ENCODE data around the gene PROKR2. TPM values are rescaled to one million over a fixed set of nuclear protein-coding genes. Genes with fewer than 3 reads are reported as not detected.
A peak's percentile ranks its signal among the peaks of the same experiment; 100 is the strongest.

PROKR2 gene
- total RNA-seq, result not detected
- not detected for polyA plus RNA-seq
- long read RNA-seq, donor 1, result 0 reads
- long read RNA-seq, donor 2, result 0 reads
- long read RNA-seq, donor 3, result 0 reads
- long read RNA-seq, donor 4, result 0 reads
- long read RNA-seq, donor 5, result 0 reads
- long read RNA-seq, donor 6, result 0 reads
- long read RNA-seq, donor 7, result 0 reads
- long read RNA-seq, donor 8, result 0 reads
- long read RNA-seq, donor 9, result 0 reads
- long read RNA-seq, donor 10, result 0 reads

GRCh38 chr20:5316188-5317158 is at the start of gene PROKR2:
PROKR2 (minus strand) TSS chr20:5316954; CDS start chr20:5314369, 2,585 bp downstream.
- H3K4me1 ChIP-seq, result peaks cover 0 to 12% (median 9%) of the 10 kb centered on the region in 4 donors
- H3K27ac ChIP-seq, result no peak within 1 kb of the TSS
- peak in 1 of 2 donors; percentile 28 for DNase-seq
- WGBS, 5 donors, result 2 to 5% (median 4%) methylated on average over 39 to 92 of the region's 92 CpGs
- peak within 1 kb of the TSS in 2 of 4 donors; percentile 27 to 33 for H3K4me3 ChIP-seq
- peaks cover 12 to 63% (median 24%) of the 10 kb centered on the region in 3 donors for H3K27me3 ChIP-seq
- intact Hi-C loops (cut with DNase I; ENCODE audit: low total_unique reads), result loop anchor here (10.0 kb wide), 1 partner anchor 52 kb away; no protein-coding TSS in a partner anchor
- TF ChIP-seq EP300 (IDR thresholded peaks at IDR 0.05) (no peak), POLR2A (IDR thresholded peaks at IDR 0.05) (no peak), POLR2AphosphoS5 (IDR thresholded peaks at IDR 0.05) (no peak)
- TF ChIP-seq, protein P1, sequence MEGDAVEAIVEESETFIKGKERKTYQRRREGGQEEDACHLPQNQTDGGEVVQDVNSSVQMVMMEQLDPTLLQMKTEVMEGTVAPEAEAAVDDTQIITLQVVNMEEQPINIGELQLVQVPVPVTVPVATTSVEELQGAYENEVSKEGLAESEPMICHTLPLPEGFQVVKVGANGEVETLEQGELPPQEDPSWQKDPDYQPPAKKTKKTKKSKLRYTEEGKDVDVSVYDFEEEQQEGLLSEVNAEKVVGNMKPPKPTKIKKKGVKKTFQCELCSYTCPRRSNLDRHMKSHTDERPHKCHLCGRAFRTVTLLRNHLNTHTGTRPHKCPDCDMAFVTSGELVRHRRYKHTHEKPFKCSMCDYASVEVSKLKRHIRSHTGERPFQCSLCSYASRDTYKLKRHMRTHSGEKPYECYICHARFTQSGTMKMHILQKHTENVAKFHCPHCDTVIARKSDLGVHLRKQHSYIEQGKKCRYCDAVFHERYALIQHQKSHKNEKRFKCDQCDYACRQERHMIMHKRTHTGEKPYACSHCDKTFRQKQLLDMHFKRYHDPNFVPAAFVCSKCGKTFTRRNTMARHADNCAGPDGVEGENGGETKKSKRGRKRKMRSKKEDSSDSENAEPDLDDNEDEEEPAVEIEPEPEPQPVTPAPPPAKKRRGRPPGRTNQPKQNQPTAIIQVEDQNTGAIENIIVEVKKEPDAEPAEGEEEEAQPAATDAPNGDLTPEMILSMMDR (IDR thresholded peaks at IDR 0.05), result no peak
- H3K9me3 ChIP-seq, result peaks cover 0 to 17% (median 0%) of the 10 kb centered on the region in 4 donors
- H3K36me3 ChIP-seq, result no peaks in the 10 kb centered on the region

GRCh38 chr20:5364997-5365597 is 48.3 kb upstream of the PROKR2 start:
- Histone ChIP-seq H3K36me3 (no peaks in the 10 kb centered on the region), H3K27me3 (no peaks in the 10 kb centered on the region), H3K9me3 (peaks cover 0 to 38% (median 20%) of the 10 kb centered on the region in 4 donors), H3K27ac (no peak overlapping the region), H3K4me1 (no peaks in the 10 kb centered on the region), H3K4me3 (no peak overlapping the region)
- TF ChIP-seq POLR2AphosphoS5 (IDR thresholded peaks at IDR 0.05) (no peak), EP300 (IDR thresholded peaks at IDR 0.05) (no peak), POLR2A (IDR thresholded peaks at IDR 0.05) (no peak)
- TF ChIP-seq, protein P1 (IDR thresholded peaks at IDR 0.05), result no peak
- WGBS, 5 donors, result 50 to 62% (median 57%) methylated on average over 3 of the region's 3 CpGs
- intact Hi-C loops (cut with DNase I; ENCODE audit: low total_unique reads), result no loop called here
- DNase-seq, result no peak

GRCh38 chr20:5364136-5364821 is 47.5 kb upstream of the PROKR2 start:
- 46 to 70% (median 65%) methylated on average over 4 of the region's 4 CpGs for WGBS, 5 donors
- H3K27ac ChIP-seq, result no peak overlapping the region

More at GRCh38 chr20:5364136-5364821, 47.5 kb upstream of the PROKR2 start:
- H3K4me1 ChIP-seq, result no peaks in the 10 kb centered on the region
- DNase-seq, result no peak
- H3K36me3 ChIP-seq, result no peaks in the 10 kb centered on the region
- TF ChIP-seq POLR2A (IDR thresholded peaks at IDR 0.05) (no peak), POLR2AphosphoS5 (IDR thresholded peaks at IDR 0.05) (no peak), EP300 (IDR thresholded peaks at IDR 0.05) (no peak)
- TF ChIP-seq, protein P1 (IDR thresholded peaks at IDR 0.05), result no peak
- H3K4me3 ChIP-seq, result no peak overlapping the region
- H3K9me3 ChIP-seq, result peaks cover 0 to 46% (median 22%) of the 10 kb centered on the region in 4 donors
- intact Hi-C loops (cut with DNase I; ENCODE audit: low total_unique reads), result no loop called here
- no peaks in the 10 kb centered on the region for H3K27me3 ChIP-seq

Data from stomach (tissue), 19 donors.